Suprapubic skin (tissue), 3 donors: ENCODE data around the gene HSD11B2.

Source experiments
- POLR2A ChIP-seq, 2 donors: fragments of 450-650 bp; IDR thresholded peaks; one replicate each; pipeline ENCODE4 v1.6.1; 2017; ENCODE audit warnings: antibody characterized with exemption in 2 of 2, mild to moderate bottlenecking in 2 of 2, moderate library complexity in 2 of 2
- TF ChIP-seq, protein P1 (sequence below), 2 donors: fragments of 200-600 bp in 1 of 2; fragments of 450-650 bp in 1 of 2; sonication (generic) in 1 of 2; IDR thresholded peaks; one replicate each; pipeline ENCODE4 v1.5.1; 2016 to 2019; ENCODE audit warnings: antibody characterized with exemption in 2 of 2, mild to moderate bottlenecking in 1 of 2, moderate library complexity in 1 of 2

- TF ChIP-seq, protein P1, sequence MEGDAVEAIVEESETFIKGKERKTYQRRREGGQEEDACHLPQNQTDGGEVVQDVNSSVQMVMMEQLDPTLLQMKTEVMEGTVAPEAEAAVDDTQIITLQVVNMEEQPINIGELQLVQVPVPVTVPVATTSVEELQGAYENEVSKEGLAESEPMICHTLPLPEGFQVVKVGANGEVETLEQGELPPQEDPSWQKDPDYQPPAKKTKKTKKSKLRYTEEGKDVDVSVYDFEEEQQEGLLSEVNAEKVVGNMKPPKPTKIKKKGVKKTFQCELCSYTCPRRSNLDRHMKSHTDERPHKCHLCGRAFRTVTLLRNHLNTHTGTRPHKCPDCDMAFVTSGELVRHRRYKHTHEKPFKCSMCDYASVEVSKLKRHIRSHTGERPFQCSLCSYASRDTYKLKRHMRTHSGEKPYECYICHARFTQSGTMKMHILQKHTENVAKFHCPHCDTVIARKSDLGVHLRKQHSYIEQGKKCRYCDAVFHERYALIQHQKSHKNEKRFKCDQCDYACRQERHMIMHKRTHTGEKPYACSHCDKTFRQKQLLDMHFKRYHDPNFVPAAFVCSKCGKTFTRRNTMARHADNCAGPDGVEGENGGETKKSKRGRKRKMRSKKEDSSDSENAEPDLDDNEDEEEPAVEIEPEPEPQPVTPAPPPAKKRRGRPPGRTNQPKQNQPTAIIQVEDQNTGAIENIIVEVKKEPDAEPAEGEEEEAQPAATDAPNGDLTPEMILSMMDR (IDR thresholded peaks at IDR 0.05): no peak
- no peak for TF ChIP-seq POLR2A (IDR thresholded peaks at IDR 0.05)
Measured at GRCh38 chr16:67425580-67425979, 5.3 kb upstream of the HSD11B2 start.
